GM13976 (cell line): ENCODE measurements around the gene PAQR7.

Experiments
- DNase-seq: peaks from one replicate; pipeline ENCODE4 v3.0.0; 2012; ENCODE audit warnings: low spot score
- CTCF ChIP-seq: IDR thresholded peaks from 2 replicates; pipeline ENCODE4 v1.5.1; 2012; ENCODE audit warnings: borderline replicate concordance, mild to moderate bottlenecking; ENCODE audit not compliant: insufficient read depth; ENCODE audit errors: extremely low read depth, missing control alignments, control extremely low read depth
- in situ Hi-C: fragments of 300-500 bp; cut with MboI; formaldehyde crosslinking; loops from one replicate; pipeline ENCODE4 v1.12.0; 2022; ENCODE audit warnings: low sequenced_read_pairs, mixed read lengths, inconsistent platforms; ENCODE audit not compliant: unreplicated experiment

Gene PAQR7

GRCh38 chr1:25875856-25876692, 566 bp upstream of the PAQR7 start:
- in situ Hi-C loops = no loop called here

DNA sequence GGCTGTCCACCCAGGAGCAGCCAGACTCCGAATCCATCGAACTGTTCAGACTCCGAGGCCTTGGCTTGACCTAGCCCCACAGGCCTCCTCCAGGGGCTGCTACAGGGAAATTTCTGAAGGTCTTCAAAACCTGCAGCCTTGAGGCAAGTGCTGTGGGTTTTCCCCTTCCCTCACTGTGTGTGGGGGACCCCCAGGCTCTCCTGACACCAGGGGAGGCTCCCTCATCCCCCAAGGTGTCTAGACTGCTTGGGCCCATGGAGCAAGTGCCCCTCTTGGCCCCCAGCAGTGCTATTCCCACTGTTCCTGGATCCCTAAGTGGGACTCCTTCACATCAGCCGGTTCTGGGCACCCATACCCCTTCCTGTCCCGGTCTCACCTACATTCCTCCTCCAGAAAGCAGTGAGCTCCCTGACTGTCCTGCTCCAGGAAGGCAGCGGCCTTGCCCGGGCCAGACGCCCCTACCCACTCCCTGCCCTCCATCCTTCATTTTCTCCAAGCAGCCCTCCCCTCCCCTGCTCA, 814 bp downstream of the PAQR7 start:
- DNase-seq = no peak
- in situ Hi-C loops = no loop called here
- no peak for TF ChIP-seq CTCF

More at GRCh38 chr1:25875856-25876692, 566 bp upstream of the PAQR7 start:
- TF ChIP-seq CTCF = no peak
- DNase-seq = no peak

GRCh38 chr1:25874209-25874608, 1.3 kb downstream of the PAQR7 start:
- in situ Hi-C loops = no loop called here
- no peak for TF ChIP-seq CTCF

GRCh38 chr1:25873120-25873519, 2.4 kb downstream of the PAQR7 start:
- DNase-seq = no peak
- no peak for TF ChIP-seq CTCF
- in situ Hi-C loops = no loop called here

More at GRCh38 chr1:25874209-25874608, 1.3 kb downstream of the PAQR7 start:
- DNase-seq = no peak

DNA sequence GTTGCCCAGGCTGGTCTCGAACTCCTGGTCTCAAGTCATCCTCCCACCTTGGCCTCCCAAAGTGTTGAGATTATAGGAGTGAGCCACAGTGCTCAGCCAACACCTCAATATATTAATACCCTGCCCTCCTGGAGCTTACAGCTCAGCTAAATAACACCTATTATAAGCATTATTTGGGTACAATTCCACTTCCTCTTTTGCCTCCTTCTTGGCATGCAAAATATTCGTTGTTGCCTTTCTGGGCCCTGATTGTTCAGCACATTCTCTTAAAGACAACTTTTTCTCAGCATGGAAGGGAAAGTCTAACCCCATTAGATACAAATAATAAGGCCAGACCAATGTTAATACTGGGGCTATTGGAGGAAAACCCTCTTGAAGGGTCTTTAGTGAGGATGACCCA, 2.8 kb downstream of the PAQR7 start:
- TF ChIP-seq CTCF = no peak
- in situ Hi-C loops = no loop called here
- no peak for DNase-seq

GRCh38 chr1:25871704-25872494, 3.6 kb downstream of the PAQR7 start:
- in situ Hi-C loops = no loop called here
- TF ChIP-seq CTCF = no peak
- no peak for DNase-seq
